ENCODE data around the gene SLC7A5. TPM values are rescaled to one million over a fixed set of nuclear protein-coding genes. Genes with fewer than 3 reads are reported as not detected.

Gene SLC7A5
- total RNA-seq, 1 donor from 2014 or later = 249 TPM

- peaks cover 90% of the 10 kb centered on the region for H3K4me1 Mint-ChIP-seq (ENCODE audit: low read depth)
- H3K36me3 Mint-ChIP-seq (ENCODE audit: low read depth) = peaks cover 8% of the 10 kb centered on the region
- no peak for TF ChIP-seq CTCF (IDR thresholded peaks at IDR 0.05)
- no peak for DNase-seq (ENCODE audit: low spot score)
- H3K9me3 Mint-ChIP-seq (ENCODE audit: low read depth) = no peaks in the 10 kb centered on the region
- peak overlapping the region; percentile 63 for H3K4me3 Mint-ChIP-seq (ENCODE audit: unreplicated experiment)
- H3K27me3 Mint-ChIP-seq (ENCODE audit: low read depth) = no peaks in the 10 kb centered on the region
- H3K27ac Mint-ChIP-seq (ENCODE audit: unreplicated experiment) = peak overlapping the region; percentile 97
These were observed 12.5 kb downstream of the SLC7A5 start for GRCh38 chr16:87856791-87857228.

DNA sequence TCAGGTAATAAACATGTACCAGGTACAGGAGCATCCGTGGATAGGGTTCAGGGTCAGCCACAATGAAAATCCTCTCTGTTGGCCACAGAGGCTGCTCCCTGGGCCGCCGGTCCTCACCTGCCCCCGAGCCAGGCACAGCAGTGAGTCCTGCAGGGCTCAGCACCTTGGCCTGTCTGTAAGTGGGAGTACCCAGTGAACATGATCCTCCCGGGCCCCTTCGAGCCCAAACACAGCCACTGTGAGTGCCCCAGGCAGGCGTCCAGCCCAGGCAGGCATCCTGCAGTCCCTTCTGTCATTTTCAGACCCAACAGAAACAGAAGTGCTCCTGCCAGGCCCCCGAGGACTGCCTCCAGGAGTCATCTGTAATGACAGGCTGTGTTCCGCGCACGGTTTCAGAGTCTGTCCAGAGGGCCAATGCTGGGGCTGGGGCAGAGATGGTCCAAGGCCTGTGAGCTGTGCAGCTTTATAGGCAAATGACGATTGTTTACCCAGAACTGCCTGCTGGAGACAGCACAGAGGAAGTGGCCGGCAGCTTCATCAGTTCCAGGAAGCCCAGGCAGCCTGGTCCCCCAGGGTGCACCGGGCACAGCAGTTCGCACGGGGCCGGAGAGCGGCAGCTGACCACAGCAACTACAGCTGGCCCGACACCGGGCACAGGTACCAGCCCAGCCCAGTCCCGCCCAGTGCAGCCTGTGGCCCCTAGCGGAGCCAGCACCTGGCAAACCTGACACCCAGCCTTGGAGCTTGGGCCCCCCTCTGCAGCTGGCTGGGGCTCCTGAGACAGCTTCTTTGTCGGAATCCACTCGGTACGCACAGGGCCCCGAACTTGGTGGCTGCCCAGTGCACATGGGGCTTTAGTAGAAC is 13.2 kb downstream of the SLC7A5 start:
- Mint-ChIP-seq H3K36me3 (ENCODE audit: low read depth) (peaks cover 10% of the 10 kb centered on the region), H3K27ac (ENCODE audit: unreplicated experiment) (peak overlapping the region; percentile 97), H3K9me3 (ENCODE audit: low read depth) (no peaks in the 10 kb centered on the region), H3K4me1 (ENCODE audit: low read depth) (peaks cover 90% of the 10 kb centered on the region), H3K4me3 (ENCODE audit: unreplicated experiment) (peak overlapping the region; percentile 63), H3K27me3 (ENCODE audit: low read depth) (no peaks in the 10 kb centered on the region)
- peak; percentile 87 for DNase-seq (ENCODE audit: low spot score)
- no peak for TF ChIP-seq CTCF (IDR thresholded peaks at IDR 0.05)

DNA sequence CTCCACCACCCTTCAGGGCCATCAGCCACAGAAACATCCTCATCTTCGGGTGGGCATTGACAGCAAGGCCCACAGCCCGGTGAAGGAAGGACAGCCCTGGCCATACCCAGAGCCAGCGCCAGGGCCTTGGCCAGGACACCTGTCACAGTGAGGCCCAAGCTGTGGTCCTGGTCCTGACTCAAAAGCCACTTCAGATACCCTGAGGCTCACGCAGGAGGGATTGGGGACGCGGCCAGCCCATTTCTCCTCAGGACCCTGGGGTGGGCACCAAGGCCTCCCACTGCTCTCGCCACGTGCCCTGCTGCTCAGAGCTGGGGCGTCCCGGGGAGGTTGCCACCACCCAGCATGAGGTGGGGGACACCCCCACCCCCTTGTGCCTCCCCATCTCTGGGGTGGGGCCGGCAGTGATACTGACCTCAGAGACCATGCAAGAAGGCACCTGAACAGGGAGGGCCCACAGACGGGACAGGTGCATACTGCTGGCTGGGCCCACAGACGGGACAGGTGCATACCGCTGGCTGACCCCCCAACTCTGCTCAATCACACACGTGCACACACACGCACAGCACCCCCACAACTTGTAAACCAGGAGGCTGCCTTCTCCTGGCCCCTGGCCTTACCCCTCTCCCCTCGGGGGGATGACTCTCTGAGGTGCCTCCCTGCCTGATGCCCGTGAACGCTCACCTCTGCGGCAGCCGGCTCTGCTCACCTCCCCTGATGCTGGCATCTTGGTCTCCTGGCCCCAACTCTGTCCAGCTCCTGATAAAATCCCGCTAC is 14.2 kb downstream of the SLC7A5 start:
- DNase-seq (ENCODE audit: low spot score) = peak; percentile 83
- peaks cover 12% of the 10 kb centered on the region for H3K36me3 Mint-ChIP-seq (ENCODE audit: low read depth)
- no peaks in the 10 kb centered on the region for H3K27me3 Mint-ChIP-seq (ENCODE audit: low read depth)
- H3K9me3 Mint-ChIP-seq (ENCODE audit: low read depth) = no peaks in the 10 kb centered on the region
- no peak overlapping the region for H3K4me3 Mint-ChIP-seq (ENCODE audit: unreplicated experiment)
- no peak for TF ChIP-seq CTCF (IDR thresholded peaks at IDR 0.05)
- peaks cover 90% of the 10 kb centered on the region for H3K4me1 Mint-ChIP-seq (ENCODE audit: low read depth)
- H3K27ac Mint-ChIP-seq (ENCODE audit: unreplicated experiment) = peak overlapping the region; percentile 99

DNA sequence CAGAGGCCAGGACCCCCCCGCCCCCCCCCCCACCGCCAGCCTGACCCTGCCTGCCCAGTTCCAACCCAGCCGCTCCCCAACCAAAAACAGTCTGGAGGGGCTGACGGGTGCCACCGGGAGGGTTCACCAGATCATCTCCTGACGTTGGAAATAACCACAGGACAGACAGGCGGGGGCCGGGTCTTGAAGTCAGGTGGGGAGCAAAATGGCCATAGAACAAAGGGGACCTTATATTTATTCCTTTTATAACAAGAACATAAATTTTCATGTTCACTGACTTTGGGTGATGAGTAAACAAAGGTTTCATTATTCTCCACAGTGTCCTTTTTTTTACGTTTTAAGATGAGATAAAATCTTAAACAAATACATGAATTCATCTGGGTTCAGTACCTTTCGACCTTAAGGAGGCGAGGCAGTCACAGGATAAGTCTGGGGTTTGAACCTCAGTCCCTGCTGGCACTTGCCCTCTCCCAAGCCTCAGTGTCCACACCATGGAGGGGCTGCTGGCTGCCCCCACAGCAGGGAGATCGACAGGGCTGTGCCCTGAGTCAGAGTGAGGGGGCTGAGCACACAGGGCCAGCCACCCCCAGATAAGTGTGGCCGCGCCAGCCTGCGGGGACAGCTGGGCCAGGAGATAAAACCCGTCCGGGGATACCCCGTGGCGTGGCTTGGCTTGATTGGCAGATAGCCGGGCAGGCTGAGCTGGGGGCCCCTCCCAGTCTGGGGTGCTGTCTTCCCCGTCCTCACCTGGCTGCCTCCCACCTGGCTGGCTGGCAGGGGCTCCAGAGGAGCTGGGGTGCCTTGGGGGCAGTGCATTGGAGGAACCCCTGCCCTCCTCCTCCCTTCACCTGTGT is 15.0 kb downstream of the SLC7A5 start:
- Mint-ChIP-seq H3K27me3 (ENCODE audit: low read depth) (no peaks in the 10 kb centered on the region), H3K4me1 (ENCODE audit: low read depth) (peaks cover 86% of the 10 kb centered on the region), H3K27ac (ENCODE audit: unreplicated experiment) (peak overlapping the region; percentile 99), H3K9me3 (ENCODE audit: low read depth) (no peaks in the 10 kb centered on the region), H3K36me3 (ENCODE audit: low read depth) (peaks cover 15% of the 10 kb centered on the region), H3K4me3 (ENCODE audit: unreplicated experiment) (no peak overlapping the region)
- TF ChIP-seq CTCF (IDR thresholded peaks at IDR 0.05) = no peak
- DNase-seq (ENCODE audit: low spot score) = no peak
